Right lobe of liver (tissue), 4 donors: ENCODE results near the gene ANKFN1.

ENCODE experiments used
- CTCF ChIP-seq, 4 donors: fragments of 200-600 bp in 3 of 4; fragments of 450-650 bp in 1 of 4; IDR thresholded peaks; one replicate each; pipeline versions ENCODE4 v1.5.1 to v1.8.0; 2016 to 2022; ENCODE audit warnings: antibody characterized with exemption in 4 of 4, mild to moderate bottlenecking in 2 of 4
- POLR2A ChIP-seq: fragments of 450-650 bp; IDR thresholded peaks from one replicate; pipeline ENCODE4 v1.6.1; 2017; ENCODE audit warnings: antibody characterized with exemption, mild to moderate bottlenecking
- donor health status: DM: no; HTN: no; CAD: no.
- donor health status: DM: no; HTN: no; CAD: no.
- donor health status: DM: no; HTN: yes; CAD: no.

- TF ChIP-seq CTCF (IDR thresholded peaks at IDR 0.05) (no peak), POLR2A (no peak)
Measured at GRCh38 chr17:56447171-56447570, 293.9 kb downstream of the ANKFN1 start.
